ENCODE results near the gene LAMA2.

- no peak for TF ChIP-seq POLR2A (IDR thresholded peaks at IDR 0.05)
- no peak for TF ChIP-seq CTCF (IDR thresholded peaks at IDR 0.05)
Observed at GRCh38 chr6:129069006-129069405, 186.1 kb downstream of the LAMA2 start.

All from right lobe of liver (tissue), 4 donors.